ENCODE data around the gene CNTN4.

Gene CNTN4

DNA sequence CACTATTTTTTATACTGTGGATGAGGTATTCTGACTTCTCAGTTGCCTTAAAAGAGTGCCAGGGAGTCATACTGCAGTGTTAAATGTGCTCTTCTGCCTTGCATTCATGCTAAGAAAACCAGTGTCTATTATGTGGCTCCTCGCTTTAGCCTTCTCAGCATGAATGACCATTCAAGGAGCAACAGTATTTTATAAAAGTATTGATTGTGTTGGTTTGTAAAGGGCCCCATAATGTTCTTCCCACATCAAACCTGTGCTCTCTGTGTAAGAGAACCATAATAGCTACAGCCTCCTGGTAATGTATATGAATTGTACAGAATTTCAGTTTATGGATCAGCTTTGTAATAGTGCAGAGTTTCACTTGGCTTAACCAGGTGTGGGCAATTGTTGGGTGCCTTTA, 316.4 kb downstream of the CNTN4 start:
- DNase-seq (ENCODE audit: low read depth): no peak

DNA sequence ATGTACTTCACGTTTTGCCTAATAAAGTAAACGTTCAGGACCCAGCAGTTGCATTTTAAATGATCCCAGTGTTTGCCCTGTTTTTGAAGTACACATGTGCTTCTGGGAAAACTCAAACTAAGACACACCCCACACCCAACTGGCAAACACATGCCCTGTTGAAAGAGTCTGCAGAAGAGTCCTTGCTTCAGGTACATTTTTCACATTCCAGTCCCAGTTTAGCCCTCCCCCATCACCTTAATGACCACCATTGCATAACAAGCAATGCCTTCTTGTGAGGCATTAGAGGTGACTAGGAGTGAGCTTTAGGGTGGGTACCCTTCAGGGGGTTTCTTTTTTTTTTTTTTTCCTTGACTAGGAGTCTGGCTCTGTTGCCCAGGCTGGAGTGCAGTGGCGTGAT, 322.3 kb downstream of the CNTN4 start:
- DNase-seq (ENCODE audit: low read depth): no peak

DNA sequence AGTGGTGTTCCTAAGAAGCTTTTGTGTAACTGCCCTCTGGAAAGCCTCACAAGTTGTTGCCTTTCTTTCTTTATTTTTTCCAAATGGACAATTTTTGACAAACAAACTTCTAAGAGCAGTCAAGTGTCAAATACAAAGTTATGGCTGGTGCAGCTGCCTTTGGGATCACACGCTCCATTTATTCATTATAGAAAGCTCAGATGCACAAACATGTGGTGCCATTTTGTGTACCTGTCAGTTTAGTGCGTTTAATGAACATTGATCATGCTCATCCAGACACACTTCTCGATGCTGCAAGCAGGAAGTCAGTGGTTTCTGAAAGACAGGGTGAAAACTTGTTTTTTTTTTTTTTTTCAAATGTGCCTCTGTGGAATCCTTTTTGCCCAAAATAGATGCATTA, 324.5 kb downstream of the CNTN4 start:
- DNase-seq (ENCODE audit: low read depth): no peak

DNA sequence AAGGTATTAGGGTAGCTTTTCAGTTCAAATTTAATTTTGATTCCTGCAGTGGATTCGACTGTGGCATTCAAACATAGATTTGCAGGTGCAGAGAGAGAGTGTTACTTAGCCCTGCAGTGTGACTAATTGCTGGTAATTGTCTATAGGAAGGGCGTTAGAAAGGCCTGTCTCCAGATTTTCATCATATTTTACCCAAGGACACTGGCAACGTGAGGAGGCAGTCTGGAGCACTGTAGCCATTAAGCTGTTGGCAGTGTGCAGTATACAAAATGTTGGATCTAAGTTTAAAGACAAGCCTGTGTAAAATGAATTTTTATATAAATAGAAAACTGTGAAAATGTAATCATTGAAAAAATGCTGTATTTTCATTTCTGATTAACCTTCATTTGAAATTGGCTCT, 342.9 kb downstream of the CNTN4 start:
- no peak for DNase-seq (ENCODE audit: low read depth)

DNA sequence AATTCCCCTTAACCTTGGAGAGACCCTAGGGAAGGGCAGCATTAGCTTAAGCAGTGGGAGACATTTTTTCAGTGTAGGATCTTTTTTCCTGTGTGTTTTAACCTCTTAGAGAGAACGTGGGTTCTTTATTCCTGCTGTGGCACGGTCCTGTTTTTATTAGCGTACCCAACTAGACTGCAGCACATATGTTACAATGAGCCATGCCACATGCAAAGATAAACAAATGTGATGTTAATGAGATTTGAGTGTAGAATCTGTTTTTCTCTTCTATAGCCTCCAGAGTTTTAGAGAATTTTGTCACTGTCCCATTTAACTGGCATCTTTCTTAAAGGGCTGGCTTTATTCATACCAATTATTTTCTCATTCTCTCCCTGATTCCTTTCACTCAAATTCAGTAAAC, 347.5 kb downstream of the CNTN4 start:
- DNase-seq (ENCODE audit: low read depth): no peak

DNA sequence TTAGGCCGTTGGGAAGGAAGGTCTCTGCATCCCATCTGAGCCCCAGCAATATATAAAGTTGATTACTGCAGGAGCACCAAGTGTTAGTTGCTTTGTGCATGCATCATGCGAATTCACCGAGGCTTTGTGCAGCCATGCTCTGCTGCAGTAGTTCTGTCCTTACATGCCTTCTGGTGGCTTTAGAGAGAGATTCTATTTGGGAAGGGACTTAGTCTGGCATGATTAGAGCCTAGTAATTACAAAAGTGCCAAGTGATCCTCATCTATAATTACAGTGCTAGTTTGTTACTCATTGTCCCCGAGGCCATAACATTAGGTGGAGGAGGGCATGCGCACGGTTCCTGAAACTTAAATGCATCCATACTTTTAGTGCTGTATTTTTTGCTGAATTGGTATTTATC, 353.6 kb downstream of the CNTN4 start:
- DNase-seq (ENCODE audit: low read depth): no peak

DNA sequence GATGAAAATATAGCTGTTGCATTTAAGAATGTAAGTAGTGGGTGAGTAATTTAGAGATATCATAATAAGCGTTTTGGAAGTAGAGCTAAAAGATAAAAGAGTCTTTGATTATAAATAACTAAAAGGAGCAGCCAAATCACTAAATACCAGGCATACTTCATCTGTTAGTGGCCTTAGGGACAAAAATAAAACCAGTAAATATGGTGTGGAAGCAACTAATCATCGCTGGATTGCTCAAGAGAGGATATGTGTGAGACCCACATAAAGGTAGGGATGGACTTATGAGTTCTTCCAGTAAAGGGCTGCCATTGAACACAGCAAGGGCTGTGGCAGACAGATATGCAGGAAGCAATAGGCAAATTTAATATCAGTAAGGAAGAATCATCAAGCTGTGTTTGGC, 356.2 kb downstream of the CNTN4 start:
- no peak for DNase-seq (ENCODE audit: low read depth)

DNA sequence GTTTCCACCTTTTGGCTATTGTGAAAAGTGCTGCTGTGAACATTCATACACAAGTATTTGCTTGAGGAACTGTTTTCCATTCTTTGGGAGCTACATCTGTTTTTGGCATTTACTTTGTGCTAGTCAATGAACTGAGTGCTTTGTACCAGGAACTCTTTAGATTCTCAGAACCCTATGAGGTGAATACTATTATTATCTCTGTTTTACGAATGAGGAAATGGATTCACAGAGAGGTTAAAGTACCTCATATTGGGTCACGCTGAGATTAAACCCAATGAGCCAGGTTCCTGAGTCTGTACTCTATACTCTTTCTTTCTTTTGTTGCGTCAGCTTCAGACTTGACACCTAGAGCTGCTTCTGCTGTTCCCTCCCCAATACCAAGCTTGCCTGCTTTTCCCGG, 358.1 kb downstream of the CNTN4 start:
- no peak for DNase-seq (ENCODE audit: low read depth)

DNA sequence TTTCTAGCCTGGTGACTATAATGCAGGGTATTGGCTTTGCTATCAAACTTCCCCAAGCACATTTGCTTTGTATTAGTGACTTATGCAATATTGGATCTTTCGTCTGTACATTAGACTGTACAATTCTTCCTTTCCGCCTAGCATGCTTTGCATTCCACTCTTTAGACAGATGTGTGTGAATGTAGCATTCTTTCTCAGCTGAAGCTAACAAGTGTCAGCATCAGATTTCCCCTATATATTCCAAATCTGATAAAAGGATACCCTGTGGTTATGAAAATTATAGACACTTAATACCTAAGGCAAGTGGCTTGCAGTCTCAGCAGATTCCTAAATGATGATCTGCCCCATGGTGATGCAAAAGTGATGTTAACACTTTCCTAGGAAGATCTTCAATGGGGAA, 360.1 kb downstream of the CNTN4 start:
- DNase-seq (ENCODE audit: low read depth): no peak

DNA sequence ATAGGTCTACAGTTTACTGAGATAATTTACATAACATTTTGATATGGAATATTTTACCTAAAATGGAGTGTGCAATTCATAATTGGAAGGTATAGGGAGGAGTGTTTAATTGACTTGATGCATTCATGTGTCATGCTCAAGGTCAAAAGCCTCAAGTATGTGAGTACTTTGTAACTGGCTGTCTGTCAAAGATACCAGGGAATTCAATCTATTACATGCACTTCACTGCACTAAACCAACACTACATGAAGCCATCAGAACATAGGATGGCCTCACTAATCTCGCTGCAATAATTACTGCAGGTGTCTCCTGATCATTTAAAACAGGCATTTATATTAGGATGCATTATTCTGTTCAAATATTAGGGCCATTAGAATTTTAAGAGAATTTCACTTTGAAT, 367.2 kb downstream of the CNTN4 start:
- DNase-seq (ENCODE audit: low read depth): no peak

DNA sequence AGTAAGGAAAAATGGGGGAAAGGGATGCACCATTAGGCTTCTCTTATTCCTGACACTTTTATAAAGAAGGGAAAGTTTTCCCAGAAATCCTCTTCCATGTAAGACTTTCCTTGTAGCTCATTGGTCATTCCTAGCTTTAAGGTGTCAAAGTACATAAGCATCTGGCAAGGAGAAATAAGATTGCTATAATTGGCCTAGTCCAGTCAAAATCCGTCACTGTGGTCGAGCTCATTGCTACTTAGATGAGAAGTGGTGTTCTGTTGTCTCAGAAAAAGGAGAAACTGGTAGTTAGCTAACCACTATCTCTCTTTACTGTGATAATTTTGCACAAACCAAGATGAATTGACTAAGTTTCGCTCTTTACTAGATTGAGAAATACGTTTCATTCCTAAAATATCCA, 370.1 kb downstream of the CNTN4 start:
- no peak for DNase-seq (ENCODE audit: low read depth)

DNA sequence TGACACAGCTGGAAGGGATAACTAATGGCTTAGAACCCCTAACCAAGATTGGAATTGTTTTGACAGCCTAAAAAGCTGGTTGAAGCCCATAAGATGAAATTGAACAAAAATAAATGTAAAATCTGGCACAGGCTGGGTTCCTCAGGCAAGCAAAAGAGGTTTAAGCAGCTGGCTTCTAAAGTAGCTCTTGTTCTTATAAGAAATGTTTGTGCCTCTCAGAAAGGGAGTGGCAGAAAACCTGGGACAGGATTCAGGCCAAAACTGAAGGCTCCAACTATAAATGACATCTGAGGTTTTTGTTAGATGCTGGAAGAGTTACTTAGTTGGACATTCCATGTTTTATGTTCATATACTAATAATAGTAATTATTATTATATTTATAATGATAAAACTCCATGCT, 378.3 kb downstream of the CNTN4 start:
- DNase-seq (ENCODE audit: low read depth): no peak

DNA sequence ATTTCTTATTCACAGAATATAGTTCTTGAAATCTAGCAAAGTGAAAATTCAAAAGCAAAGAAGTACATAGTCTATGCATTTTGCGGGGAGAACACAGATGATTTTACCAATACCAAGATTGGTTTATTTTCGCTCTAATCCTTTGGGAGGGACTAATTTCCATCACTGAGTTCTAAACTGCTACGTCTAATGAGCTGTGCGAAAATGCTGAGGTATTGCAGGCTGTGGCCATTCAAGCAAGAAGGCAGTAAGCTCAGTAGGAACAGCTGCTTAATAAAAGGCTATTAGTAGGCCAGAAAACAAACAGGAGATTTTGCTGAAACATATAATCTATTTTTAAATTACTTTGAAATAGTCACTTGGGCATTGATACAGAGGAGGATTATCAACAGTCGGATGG, 379.0 kb downstream of the CNTN4 start:
- no peak for DNase-seq (ENCODE audit: low read depth)

DNA sequence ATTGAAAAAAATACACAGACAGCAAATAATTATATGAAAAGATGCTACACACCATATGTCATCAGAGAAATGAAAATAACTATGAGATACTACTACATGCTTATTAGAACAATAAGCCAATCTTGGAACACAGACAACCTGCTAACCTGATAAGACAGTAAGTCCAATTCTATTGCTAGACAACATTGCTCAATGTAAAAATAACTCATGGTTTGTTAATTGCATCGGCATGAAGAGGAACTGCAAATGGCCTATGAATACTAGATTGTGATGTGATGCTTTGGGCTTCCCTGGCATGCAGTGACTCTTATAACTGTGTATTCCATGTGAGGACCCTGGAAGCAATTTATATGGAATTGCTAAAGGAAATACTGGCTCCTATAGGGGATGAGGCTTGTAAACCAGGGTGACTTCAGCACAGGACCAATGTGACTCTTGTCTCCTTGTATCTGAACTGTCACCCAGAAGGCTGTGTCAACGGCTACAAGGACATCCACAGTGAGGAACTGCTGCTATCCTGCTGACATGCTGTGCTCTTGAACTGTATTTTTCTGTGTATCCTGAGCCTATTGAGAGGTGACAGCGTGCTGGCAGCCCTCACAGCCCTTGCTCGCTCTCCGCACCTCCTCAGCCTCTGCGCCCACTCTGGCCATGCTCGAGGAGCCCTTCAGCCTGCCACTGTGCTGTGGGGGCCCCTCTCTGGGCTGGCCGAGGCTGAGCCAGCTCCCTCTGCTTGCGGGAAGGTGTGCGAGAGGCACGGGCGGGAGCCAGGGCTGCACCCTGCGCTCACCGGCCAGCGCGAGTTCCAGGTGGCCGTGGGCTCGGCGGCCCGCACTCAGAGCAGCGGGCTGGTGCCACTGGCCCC, 385.7 kb downstream of the CNTN4 start:
- DNase-seq (ENCODE audit: low read depth): no peak

DNA sequence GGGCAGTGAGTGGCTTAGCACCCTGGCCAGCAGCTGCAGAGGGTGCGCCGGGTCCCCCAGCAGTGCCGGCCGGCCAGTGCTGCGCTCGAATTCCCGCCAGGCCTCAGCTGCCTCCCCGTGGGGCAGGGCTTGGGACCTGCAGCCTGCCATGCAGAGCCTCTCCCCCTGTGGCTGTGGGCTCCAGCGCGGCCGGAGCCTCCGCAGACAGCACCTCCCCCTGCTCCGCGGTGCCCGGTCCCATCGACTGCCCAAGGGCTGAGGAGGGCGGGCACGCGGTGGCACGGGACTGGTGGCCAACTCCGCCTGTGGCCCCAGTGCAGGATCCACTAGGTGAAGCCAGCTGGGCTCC, 386.3 kb downstream of the CNTN4 start:
- DNase-seq (ENCODE audit: low read depth): no peak

DNA sequence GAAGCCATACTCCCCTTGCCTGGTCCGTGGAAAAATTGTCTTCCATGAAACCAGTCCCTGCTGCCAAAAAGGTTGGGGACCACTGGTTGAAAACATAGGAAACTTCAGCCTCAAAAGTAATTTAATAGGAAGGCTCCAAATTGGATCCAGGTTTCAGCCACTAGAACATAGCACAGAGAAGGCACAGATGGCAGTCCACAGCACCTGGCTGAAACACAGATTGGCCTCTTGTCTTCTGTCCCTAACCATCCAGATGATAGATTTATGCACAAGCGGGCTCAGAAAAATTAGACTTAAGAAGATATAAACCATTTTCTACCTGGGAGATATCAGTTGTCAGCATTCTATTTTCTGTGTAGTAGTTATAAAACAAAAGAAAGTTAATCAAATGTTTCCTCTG, 397.1 kb downstream of the CNTN4 start:
- DNase-seq (ENCODE audit: low read depth): no peak

DNA sequence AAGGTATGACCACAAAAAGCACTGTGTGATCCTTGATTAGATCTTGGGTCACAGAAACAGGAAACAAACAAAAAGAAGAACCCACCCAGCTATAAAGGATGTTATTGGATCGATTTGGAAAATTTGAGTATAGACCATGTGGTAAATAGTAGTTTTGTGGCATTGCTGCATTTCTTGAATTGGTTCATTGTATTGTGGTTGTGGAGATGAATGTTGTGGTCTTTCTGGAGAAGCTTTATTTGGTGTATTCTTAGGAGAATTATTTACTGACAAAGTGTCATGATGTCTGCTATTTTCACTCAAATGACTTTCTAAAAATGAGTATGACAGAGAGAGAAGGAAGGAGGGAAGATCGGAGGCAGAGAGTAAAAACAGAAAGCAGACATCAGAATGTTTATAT, 406.2 kb downstream of the CNTN4 start:
- no peak for DNase-seq (ENCODE audit: low read depth)

DNA sequence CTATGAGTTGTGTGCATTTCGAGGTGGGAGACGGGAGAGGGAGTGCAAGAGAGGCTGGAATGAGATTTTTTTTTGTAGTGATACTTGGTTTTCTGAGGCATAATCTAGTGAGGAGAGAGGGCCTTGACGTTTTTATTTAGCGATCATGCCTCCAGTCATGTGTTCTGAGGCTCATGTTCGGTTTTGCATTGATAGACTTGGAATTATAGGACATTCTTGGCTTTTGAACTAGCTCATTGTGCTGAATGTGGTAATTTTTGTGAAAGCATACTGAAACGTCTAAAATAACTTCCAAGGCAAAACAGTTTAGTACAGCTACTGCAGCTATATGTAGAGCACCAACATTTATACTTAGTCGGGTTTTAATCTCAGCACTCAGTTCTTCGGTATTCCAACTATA, 408.1 kb downstream of the CNTN4 start:
- no peak for DNase-seq (ENCODE audit: low read depth)

DNA sequence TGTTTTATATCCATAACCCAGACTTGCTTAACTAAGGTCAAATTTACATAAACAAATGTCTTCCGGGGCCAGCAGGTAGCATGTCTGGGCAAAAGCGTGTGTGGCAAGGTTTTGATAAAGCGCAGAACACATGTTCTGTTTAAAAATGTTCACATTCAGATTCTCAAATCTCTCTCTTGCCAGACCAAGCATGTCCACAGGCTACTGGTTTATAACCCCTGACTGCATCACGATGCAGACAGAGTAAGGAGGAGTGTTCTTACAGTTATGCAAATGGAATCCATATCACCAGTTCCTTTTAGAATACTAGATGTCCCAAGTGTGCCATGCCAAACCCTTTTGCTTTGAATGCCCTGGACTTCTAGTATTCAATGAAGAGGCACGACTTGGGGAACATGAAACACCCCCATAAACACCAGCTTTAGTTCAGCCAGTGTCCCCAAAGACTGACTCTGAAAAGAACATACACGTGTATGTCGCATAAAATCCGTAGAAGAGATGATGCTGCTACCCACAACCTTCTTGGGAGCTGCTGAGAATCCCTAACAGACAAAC, 412.0 kb downstream of the CNTN4 start:
- no peak for DNase-seq (ENCODE audit: low read depth)

DNA sequence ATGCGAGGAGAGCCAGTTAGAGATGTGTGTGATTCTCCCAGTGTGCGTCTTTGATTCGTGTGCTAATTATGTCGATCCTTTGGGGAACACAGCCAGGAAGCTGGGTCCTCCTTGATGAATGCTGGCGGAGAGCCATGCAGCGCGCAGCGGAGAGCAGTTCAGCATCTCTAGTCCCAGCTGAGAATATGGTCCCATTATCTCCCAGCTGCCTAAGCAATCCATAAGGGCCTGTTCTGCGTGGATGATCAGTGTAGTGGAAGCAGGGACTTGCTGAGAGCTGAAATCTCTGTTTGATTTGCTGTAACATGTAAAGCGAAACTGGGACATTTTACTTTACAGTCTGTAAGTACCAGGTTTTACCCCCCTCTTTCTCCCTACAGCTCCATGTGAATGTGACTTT, 412.7 kb downstream of the CNTN4 start:
- DNase-seq (ENCODE audit: low read depth): no peak

DNA sequence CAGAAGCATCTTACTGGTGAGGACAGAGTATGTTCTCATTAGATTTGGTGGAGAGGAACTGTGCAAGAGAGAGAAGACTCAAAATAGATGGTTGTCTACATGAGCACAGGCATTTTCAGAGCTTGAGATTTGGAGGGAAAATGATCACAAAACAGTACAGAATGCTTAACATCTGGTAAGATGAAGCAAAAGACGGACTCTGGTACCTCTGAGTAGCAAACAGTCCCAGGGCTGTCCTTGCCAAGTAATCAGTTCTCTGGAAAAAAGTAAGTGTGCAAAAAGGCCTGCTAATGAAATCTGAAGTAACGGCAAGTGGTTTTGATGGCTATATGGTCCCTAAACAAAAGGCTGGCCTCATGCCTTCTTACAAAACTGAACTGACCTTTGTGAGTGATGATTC, 414.2 kb downstream of the CNTN4 start:
- no peak for DNase-seq (ENCODE audit: low read depth)

DNA sequence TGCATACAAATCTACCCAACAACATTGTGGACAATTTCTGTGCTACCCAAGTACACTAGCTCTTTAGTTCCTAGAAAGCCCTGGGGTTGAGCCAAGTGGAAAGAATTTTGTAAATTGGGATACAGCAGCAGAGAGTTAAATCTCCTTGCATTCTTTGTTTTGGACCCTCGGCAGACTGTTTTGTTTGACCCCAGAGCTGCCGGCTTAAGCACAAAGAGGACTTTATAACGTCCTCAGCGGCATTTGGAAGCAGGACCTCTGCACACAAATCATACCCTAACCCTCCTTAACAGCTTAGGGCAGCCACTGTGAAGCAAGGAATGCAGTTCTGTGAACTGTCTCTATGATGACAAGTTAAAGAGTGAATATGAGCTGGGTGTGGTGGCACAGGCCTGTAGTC, 415.3 kb downstream of the CNTN4 start:
- no peak for DNase-seq (ENCODE audit: low read depth)

DNA sequence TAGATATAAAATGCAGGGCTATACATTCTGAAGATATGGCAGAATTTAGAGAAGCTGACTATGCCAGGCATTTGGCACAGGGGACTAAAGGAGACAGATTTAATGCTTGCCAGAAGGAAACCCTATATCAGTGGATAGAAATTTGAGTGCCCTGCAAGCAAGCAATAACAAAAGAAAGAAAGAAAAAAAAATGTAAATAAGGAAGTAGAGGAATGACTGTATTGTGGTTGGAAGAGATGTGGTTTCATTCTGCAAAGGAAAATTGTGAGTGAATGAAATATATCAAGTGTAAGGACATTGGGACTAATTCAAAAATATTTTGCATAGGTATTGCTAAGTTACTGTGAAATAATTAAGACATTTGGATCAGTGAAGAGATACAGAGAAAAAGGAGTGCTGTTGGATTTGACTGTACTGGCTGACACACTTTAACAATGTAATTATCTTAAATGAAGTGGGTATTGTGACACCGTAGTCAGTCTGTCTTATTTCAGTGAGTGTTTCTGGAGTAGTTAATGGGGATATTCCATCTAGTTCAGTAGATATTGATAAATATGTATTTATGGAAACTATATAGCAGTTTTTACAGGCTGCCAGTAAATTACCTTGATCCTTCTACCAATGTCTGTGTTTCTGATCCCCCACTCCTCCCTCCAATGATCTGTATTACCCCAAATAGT, 418.2 kb downstream of the CNTN4 start:
- no peak for DNase-seq (ENCODE audit: low read depth)

Data from T follicular helper cell (primary cell).